ENCODE data around the gene AP1AR. TPM values are rescaled to one million over a fixed set of nuclear protein-coding genes. Genes with fewer than 3 reads are reported as not detected.
A peak's percentile ranks its signal among the peaks of the same experiment; 100 is the strongest.

AP1AR gene
- total and polyA plus RNA-seq, 2 of the 8 experiments (the other 6 are each of a cell fraction or from before 2014, with no cell fraction given), result 5.3 to 27.7 TPM

DNA sequence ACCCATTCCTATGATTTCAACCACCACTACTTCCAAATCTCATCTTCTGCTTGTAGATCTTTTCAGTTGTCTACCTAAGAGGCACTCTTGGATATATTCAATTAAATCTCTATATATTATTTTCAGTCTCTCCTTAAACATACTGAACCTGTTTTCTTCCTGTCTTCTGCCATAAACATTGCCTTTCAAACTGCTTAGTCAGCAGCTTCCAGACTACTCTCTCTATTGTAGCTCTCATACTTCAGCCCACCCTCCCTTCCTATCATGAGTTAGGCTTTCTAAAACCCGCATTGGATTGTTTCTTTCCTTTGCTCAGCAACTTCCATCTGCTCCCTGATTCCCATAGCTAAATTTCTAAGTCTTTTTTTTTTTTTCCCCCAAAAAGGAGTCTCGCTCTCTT lies 4.5 kb downstream of the AP1AR start:
- Histone ChIP-seq H3K18ac (ENCODE audit: extremely low read depth, low read length) (no peak overlapping the region), H3K4me2 (ENCODE audit: insufficient read depth in 1 of 2, low read depth in 2 of 2, low read length in 2 of 2) (no peak overlapping the region), H3K56ac (replicated peaks; ENCODE audit: insufficient read length, low read depth, low read length) (no peak overlapping the region), H4K20me1 (replicated peaks in 1 of 2; ENCODE audit: control insufficient read depth in 1 of 2, insufficient read depth in 2 of 2, low read length in 2 of 2) (peaks cover 3 to 6% of the 10 kb centered on the region in 2 experiments), H3K36me3 (ENCODE audit: control insufficient read depth in 2 of 4, insufficient read depth in 4 of 4, low read length in 3 of 4) (no peaks in the 10 kb centered on the region), H3K27ac (ENCODE audit: low read depth, low read length) (no peak overlapping the region), H3K14ac (ENCODE audit: insufficient read length) (no peak overlapping the region), H2AK5ac (ENCODE audit: low read depth, low read length) (no peak overlapping the region), H3K4me1 (replicated peaks in 1 of 4; ENCODE audit: control insufficient read depth in 3 of 4, insufficient read depth in 4 of 4, low read length in 3 of 4) (peaks cover 0 to 3% (median 0%) of the 10 kb centered on the region in 4 experiments; a peak in 1 of 7 replicates), H4K91ac (replicated peaks; ENCODE audit: insufficient read length, low read length) (no peak overlapping the region), H2BK5ac (ENCODE audit: low read depth, low read length) (no peak overlapping the region), H2BK120ac (replicated peaks; ENCODE audit: low read depth, low read length) (no peak overlapping the region), H3K79me1 (ENCODE audit: low read depth, low read length) (no peaks in the 10 kb centered on the region), H2AFZ (ENCODE audit: low read length) (no peak overlapping the region), H3K23ac (ENCODE audit: insufficient read length) (no peak overlapping the region), H3K79me2 (ENCODE audit: control insufficient read depth in 1 of 2, insufficient read depth in 2 of 2, low read length in 2 of 2) (peaks cover 8 to 84% of the 10 kb centered on the region in 2 experiments), H2BK12ac (ENCODE audit: low read depth, low read length) (no peak overlapping the region), H4K5ac (ENCODE audit: insufficient read length, low read depth, low read length) (no peak overlapping the region), H3K9ac (replicated peaks in 1 of 4; ENCODE audit: extremely low read depth in 1 of 4, low read depth in 3 of 4, low read length in 3 of 4) (no peak overlapping the region), H3K4me3 (ENCODE audit: extremely low read depth in 1 of 4, insufficient read depth in 2 of 4, low read depth in 3 of 4, low read length in 4 of 4) (no peak overlapping the region), H3K4ac (replicated peaks; ENCODE audit: insufficient read length, low read depth, low read length) (no peak overlapping the region), H4K8ac (ENCODE audit: extremely low read depth, insufficient read depth, low read length) (no peak overlapping the region), H2BK20ac (ENCODE audit: low read length) (no peak overlapping the region), H3K27me3 (replicated peaks in 1 of 4; ENCODE audit: control insufficient read depth in 3 of 4, extremely low read depth in 1 of 4, insufficient read depth in 3 of 4, low read length in 3 of 4) (no peaks in the 10 kb centered on the region), H3K23me2 (ENCODE audit: low read depth, low read length) (peaks cover 4% of the 10 kb centered on the region; the same call in 1 of the 2 replicates), H2BK15ac (ENCODE audit: low read length) (no peak overlapping the region), H3K9me3 (ENCODE audit: insufficient read depth in 2 of 2, low read depth in 1 of 2, low read length in 1 of 2) (no peaks in the 10 kb centered on the region)
- 97% methylated on average over 2 of the region's 2 CpGs; no CpG with 5 or more reads in 1 of the 2 experiments for WGBS, 2 experiments (ENCODE audit: extremely low coverage in 1 of 2, insufficient coverage in 1 of 2, insufficient read length in 1 of 2, insufficient replicate concordance in 2 of 2, low coverage in 1 of 2, low lambda C conversion rate in 2 of 2, missing lambda C conversion rate in 1 of 2)
- TF ChIP-seq, protein P1, sequence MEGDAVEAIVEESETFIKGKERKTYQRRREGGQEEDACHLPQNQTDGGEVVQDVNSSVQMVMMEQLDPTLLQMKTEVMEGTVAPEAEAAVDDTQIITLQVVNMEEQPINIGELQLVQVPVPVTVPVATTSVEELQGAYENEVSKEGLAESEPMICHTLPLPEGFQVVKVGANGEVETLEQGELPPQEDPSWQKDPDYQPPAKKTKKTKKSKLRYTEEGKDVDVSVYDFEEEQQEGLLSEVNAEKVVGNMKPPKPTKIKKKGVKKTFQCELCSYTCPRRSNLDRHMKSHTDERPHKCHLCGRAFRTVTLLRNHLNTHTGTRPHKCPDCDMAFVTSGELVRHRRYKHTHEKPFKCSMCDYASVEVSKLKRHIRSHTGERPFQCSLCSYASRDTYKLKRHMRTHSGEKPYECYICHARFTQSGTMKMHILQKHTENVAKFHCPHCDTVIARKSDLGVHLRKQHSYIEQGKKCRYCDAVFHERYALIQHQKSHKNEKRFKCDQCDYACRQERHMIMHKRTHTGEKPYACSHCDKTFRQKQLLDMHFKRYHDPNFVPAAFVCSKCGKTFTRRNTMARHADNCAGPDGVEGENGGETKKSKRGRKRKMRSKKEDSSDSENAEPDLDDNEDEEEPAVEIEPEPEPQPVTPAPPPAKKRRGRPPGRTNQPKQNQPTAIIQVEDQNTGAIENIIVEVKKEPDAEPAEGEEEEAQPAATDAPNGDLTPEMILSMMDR (IDR thresholded peaks at IDR 0.05; ENCODE audit: control extremely low read depth in 1 of 3, insufficient read depth in 1 of 3, low read depth in 1 of 3, low read length in 3 of 3), result no peak
- TF ChIP-seq MAFK (IDR thresholded peaks at IDR 0.05; ENCODE audit: low read depth, low read length) (peak; percentile 95), CREB1 (IDR thresholded peaks at IDR 0.05) (no peak), RAD21 (IDR thresholded peaks at IDR 0.05 in 1 of 2, conservative IDR thresholded peaks at IDR 0.05 in 1 of 2; ENCODE audit: low read depth in 2 of 2, low read length in 2 of 2) (no peak)
- CTCF ChIA-PET (ENCODE audit: partially characterized antibody), result interaction anchor here (0.6 to 8.7 kb wide), 16 partner anchors 9 to 934 kb away, joined by 3 to 97 read pairs (median 3); no protein-coding TSS in a partner anchor
- FAIRE-seq (no peak), DNase-seq (ENCODE audit: low read depth in 1 of 2, low spot score in 2 of 2) (no peak)
- POLR2A ChIA-PET (ENCODE audit: partially characterized antibody), result interaction anchor here (0.7 kb wide), 1 partner anchor 73 kb away, joined by 3 read pairs; no protein-coding TSS in a partner anchor
